Endodermal cell (in vitro differentiated cells): Measurements from ENCODE around the gene ESCO1. TPM values are rescaled to one million over a fixed set of nuclear protein-coding genes. Genes with fewer than 3 reads are reported as not detected.

ENCODE experiments used
- DNase-seq: peaks from one replicate; pipeline ENCODE4 v3.0.0-alpha.2; 2017
- H3K27ac ChIP-seq: 2 replicates; pipeline ENCODE4 v1.5.1; 2013; ENCODE audit warnings: mild to moderate bottlenecking, low read depth, low read length, moderate library complexity
- H3K27me3 ChIP-seq: 2 replicates; pipeline ENCODE4 v1.6.1; 2013; ENCODE audit warnings: mild to moderate bottlenecking, low read length, moderate library complexity; ENCODE audit not compliant: insufficient read depth, control insufficient read depth, poor library complexity, severe bottlenecking
- H3K36me3 ChIP-seq: 2 replicates; pipeline ENCODE4 v1.7.0; 2013; ENCODE audit warnings: mild to moderate bottlenecking, low read length, moderate library complexity; ENCODE audit not compliant: control insufficient read depth, insufficient read depth
- H3K4me1 ChIP-seq: one replicate; pipeline ENCODE4 v1.7.0; 2013; ENCODE audit warnings: low read length; ENCODE audit not compliant: control insufficient read depth, insufficient read depth
- H3K4me3 ChIP-seq: 2 replicates; pipeline ENCODE4 v1.5.1; 2013; ENCODE audit warnings: mild to moderate bottlenecking, low read length, moderate library complexity
- H3K9ac ChIP-seq: 2 replicates; pipeline ENCODE4 v1.6.1; 2013; ENCODE audit warnings: mild to moderate bottlenecking, low read length, moderate library complexity; ENCODE audit not compliant: poor library complexity, severe bottlenecking; ENCODE audit errors: extremely low read depth
- H3K9me3 ChIP-seq: 2 replicates; pipeline ENCODE4 v1.6.1; 2013; ENCODE audit warnings: mild to moderate bottlenecking, low read length, moderate library complexity; ENCODE audit not compliant: control insufficient read depth
- H3K27ac Mint-ChIP-seq: 2 replicates; pipeline ENCODE4 v1.8.0; 2020; ENCODE audit warnings: mixed read lengths
- H3K27me3 Mint-ChIP-seq: 2 replicates; pipeline ENCODE4 v1.8.0; 2021; ENCODE audit warnings: mild to moderate bottlenecking, mixed read lengths; ENCODE audit not compliant: insufficient read depth
- H3K36me3 Mint-ChIP-seq: 2 replicates; pipeline ENCODE4 v1.8.0; 2020; ENCODE audit warnings: low read depth, mixed read lengths
- H3K4me1 Mint-ChIP-seq: 2 replicates; pipeline ENCODE4 v1.8.0; 2020; ENCODE audit warnings: mixed read lengths
- H3K4me3 Mint-ChIP-seq: 2 replicates; pipeline ENCODE4 v1.8.0; 2020; ENCODE audit warnings: mild to moderate bottlenecking, moderate library complexity, mixed read lengths
- H3K9me3 Mint-ChIP-seq: 2 replicates; pipeline ENCODE4 v1.8.0; 2020; ENCODE audit warnings: mild to moderate bottlenecking, mixed read lengths
- WGBS, 2 experiments: methylation state at CpG; one replicate each; pipeline versions ENCODE4 v1.1.5 to v1.1.7; 2013; ENCODE audit warnings: missing lambda C conversion rate in 2 of 2, mixed read lengths in 1 of 2; ENCODE audit not compliant: insufficient coverage in 1 of 2, insufficient read length in 1 of 2; 5-methylcytosine and 5-hydroxymethylcytosine counted together
- total RNA-seq, 2 donors: library from RNA; stranded (reverse); fragmentation: NEBNext Ultra II Directional in 1 of 2; extraction: Animal tissue kit (Norgen Biotek cat#: 25700) in 1 of 2; gene quantifications; 2 replicates in 1 of 2; 3 replicates in 1 of 2; pipeline ENCODE4 v1.2.1, GENCODE V29; 2021
- TF ChIP-seq, protein P1 (sequence below): fragments of 200-600 bp; sonication (generic); conservative IDR thresholded peaks from 2 replicates; pipeline ENCODE4 v1.5.0; 2021; ENCODE audit warnings: antibody characterized with exemption, mild to moderate bottlenecking

ESCO1 gene
- total RNA-seq, 2 donors from 2014 or later = 33.3 to 39.4 TPM

DNA sequence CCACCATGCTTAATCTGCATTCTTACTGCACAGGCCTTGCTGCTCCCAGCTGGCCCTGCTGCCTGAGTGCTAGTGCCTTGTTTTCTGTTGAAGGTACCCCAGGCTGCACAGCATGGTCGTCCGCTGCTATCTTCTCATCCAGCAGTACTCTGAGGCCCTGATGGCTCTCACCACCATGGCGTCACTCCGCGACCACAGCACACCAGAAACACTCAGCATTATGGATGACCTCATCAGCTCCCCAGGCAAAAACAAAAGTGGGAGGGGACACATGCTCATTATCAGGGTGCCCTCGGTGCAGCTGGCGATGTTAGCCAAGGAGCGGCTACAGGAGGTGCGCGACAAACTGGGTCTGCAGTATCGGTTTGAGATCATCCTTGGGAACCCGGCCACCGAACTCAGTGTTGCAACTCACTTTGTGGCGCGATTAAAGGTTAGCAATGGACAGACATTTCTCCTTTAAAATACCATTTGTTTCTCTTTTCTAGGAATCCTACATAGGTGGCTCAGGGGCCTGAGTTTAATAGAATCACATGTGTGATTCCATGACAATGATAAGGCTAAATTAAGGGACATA, 110.5 kb downstream of the ESCO1 start:
- Mint-ChIP-seq H3K36me3 (no peaks in the 10 kb centered on the region), H3K27me3 (peaks cover 2% of the 10 kb centered on the region), H3K4me3 (no peak overlapping the region), H3K4me1 (no peaks in the 10 kb centered on the region), H3K9me3 (no peaks in the 10 kb centered on the region), H3K27ac (no peak overlapping the region)
- Histone ChIP-seq H3K4me3 (no peak overlapping the region), H3K27ac (no peak overlapping the region), H3K9ac (no peak overlapping the region), H3K9me3 (no peaks in the 10 kb centered on the region), H3K27me3 (no peaks in the 10 kb centered on the region), H3K4me1 (no peaks in the 10 kb centered on the region), H3K36me3 (no peaks in the 10 kb centered on the region)
- TF ChIP-seq, protein P1, sequence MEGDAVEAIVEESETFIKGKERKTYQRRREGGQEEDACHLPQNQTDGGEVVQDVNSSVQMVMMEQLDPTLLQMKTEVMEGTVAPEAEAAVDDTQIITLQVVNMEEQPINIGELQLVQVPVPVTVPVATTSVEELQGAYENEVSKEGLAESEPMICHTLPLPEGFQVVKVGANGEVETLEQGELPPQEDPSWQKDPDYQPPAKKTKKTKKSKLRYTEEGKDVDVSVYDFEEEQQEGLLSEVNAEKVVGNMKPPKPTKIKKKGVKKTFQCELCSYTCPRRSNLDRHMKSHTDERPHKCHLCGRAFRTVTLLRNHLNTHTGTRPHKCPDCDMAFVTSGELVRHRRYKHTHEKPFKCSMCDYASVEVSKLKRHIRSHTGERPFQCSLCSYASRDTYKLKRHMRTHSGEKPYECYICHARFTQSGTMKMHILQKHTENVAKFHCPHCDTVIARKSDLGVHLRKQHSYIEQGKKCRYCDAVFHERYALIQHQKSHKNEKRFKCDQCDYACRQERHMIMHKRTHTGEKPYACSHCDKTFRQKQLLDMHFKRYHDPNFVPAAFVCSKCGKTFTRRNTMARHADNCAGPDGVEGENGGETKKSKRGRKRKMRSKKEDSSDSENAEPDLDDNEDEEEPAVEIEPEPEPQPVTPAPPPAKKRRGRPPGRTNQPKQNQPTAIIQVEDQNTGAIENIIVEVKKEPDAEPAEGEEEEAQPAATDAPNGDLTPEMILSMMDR = no peak
- DNase-seq = no peak
- WGBS, 2 experiments = 96 to 99% methylated on average over 13 to 15 of the region's 15 CpGs

GRCh38 chr18:21489119-21489750, 111.3 kb downstream of the ESCO1 start:
- WGBS, 2 experiments = 29 to 45% methylated on average over 3 to 5 of the region's 6 CpGs
- no peaks in the 10 kb centered on the region for H3K9me3 Mint-ChIP-seq

DNA sequence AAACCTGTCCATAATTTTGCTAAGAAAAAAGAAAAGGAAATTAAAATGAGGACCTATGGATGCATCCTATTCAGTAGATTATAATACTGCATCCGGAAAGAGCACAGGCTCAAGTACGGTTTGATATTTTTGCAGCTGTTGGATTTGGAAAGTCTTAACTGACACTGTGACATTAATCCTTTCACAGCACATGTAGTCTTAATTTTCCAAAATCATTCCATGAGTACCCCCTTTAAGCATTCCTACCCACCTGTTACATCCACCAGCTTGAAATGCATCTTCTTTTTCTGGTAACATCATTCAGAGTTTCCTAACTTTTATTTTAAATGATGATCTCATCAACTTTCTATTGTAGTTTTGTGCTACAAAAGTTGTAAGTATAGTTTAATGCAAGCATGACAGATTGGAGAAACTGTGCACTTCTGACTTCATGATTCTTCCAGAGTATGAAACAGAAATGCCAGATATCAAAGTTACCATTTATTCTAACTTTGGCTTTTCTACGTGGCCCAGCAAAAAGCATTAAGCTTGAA, 113.5 kb downstream of the ESCO1 start:
- no peak overlapping the region for H3K4me3 ChIP-seq
- no peaks in the 10 kb centered on the region for H3K36me3 Mint-ChIP-seq
- H3K27ac Mint-ChIP-seq = no peak overlapping the region
- H3K27me3 Mint-ChIP-seq = peaks cover 2% of the 10 kb centered on the region
- H3K27ac ChIP-seq = no peak overlapping the region
- TF ChIP-seq, protein P1 = no peak
- no peaks in the 10 kb centered on the region for H3K4me1 ChIP-seq
- whole genome bisulfite sequencing, 2 experiments = 92 to 94% methylated on average over 3 of the region's 3 CpGs
- H3K4me1 Mint-ChIP-seq = no peaks in the 10 kb centered on the region
- no peaks in the 10 kb centered on the region for H3K36me3 ChIP-seq
- no peak overlapping the region for H3K4me3 Mint-ChIP-seq
- no peaks in the 10 kb centered on the region for H3K9me3 ChIP-seq
- H3K9ac ChIP-seq = no peak overlapping the region
- no peaks in the 10 kb centered on the region for H3K9me3 Mint-ChIP-seq
- no peak for DNase-seq
- H3K27me3 ChIP-seq = no peaks in the 10 kb centered on the region

More at GRCh38 chr18:21489119-21489750, 111.3 kb downstream of the ESCO1 start:
- H3K9me3 ChIP-seq = no peaks in the 10 kb centered on the region
- TF ChIP-seq, protein P1 = peak; percentile 92
- DNase-seq = peak; percentile 84
- no peak overlapping the region for H3K4me3 Mint-ChIP-seq
- no peak overlapping the region for H3K9ac ChIP-seq
- H3K27ac Mint-ChIP-seq = no peak overlapping the region
- no peaks in the 10 kb centered on the region for H3K36me3 Mint-ChIP-seq
- H3K27me3 ChIP-seq = no peaks in the 10 kb centered on the region
- no peaks in the 10 kb centered on the region for H3K4me1 ChIP-seq
- no peak overlapping the region for H3K4me3 ChIP-seq
- no peak overlapping the region for H3K27ac ChIP-seq
- H3K4me1 Mint-ChIP-seq = no peaks in the 10 kb centered on the region
- H3K36me3 ChIP-seq = no peaks in the 10 kb centered on the region
- H3K27me3 Mint-ChIP-seq = peaks cover 2% of the 10 kb centered on the region
